Omental fat pad (tissue), 4 donors: ENCODE measurements around the gene PRPH2. TPM values are rescaled to one million over a fixed set of nuclear protein-coding genes. Genes with fewer than 3 reads are reported as not detected.

Source experiments
- ATAC-seq: fragments of 150-250 bp; one replicate; pipeline ENCODE4 v1.9.1; 2016; ENCODE audit warnings: mild to moderate bottlenecking, moderate library complexity; ENCODE audit not compliant: low FRiP score
- DNase-seq: peaks from one replicate; pipeline ENCODE4 v3.0.0-alpha.2; 2019; ENCODE audit warnings: low spot score
- CTCF ChIP-seq, 3 donors: fragments of 450-650 bp; IDR thresholded peaks; one replicate each; pipeline ENCODE4 v1.5.1; 2016 to 2017; ENCODE audit warnings: antibody characterized with exemption in 3 of 3, mild to moderate bottlenecking in 3 of 3, moderate library complexity in 2 of 3
- total RNA-seq, 4 donors: library from RNA; depleted of rRNA; stranded (reverse); fragments of >200 nt; gene quantifications; one replicate each; pipeline ENCODE4 v1.1.0, GENCODE V29; 2016

PRPH2 gene
- total RNA-seq, 4 donors from 2014 or later = 0.38 to 1.4 (median 0.54) TPM

- DNase-seq (peak; percentile 53), ATAC-seq (peak; percentile 95)
- peak in 2 of 3 donors; percentile 80 to 92 for TF ChIP-seq CTCF (IDR thresholded peaks at IDR 0.05)
Measured at GRCh38 chr6:42726485-42727086, 4.2 kb upstream of the PRPH2 start.

GRCh38 chr6:42726026-42726425 lies 3.6 kb upstream of the PRPH2 start:
- ATAC-seq (no peak), DNase-seq (no peak)
- no peak for TF ChIP-seq CTCF (IDR thresholded peaks at IDR 0.05)

GRCh38 chr6:42724825-42725224 lies 2.4 kb upstream of the PRPH2 start:
- TF ChIP-seq CTCF (IDR thresholded peaks at IDR 0.05) = no peak
- no peak for ATAC-seq
- DNase-seq = no peak

- ATAC-seq (no peak), DNase-seq (no peak)
- no peak for TF ChIP-seq CTCF (IDR thresholded peaks at IDR 0.05)
Measured at GRCh38 chr6:42720739-42721138, 1.7 kb downstream of the PRPH2 start.

GRCh38 chr6:42715871-42716270 lies 6.5 kb downstream of the PRPH2 start:
- no peak for TF ChIP-seq CTCF (IDR thresholded peaks at IDR 0.05)
- DNase-seq (no peak), ATAC-seq (no peak)

- ATAC-seq = no peak
- no peak for DNase-seq
- TF ChIP-seq CTCF (IDR thresholded peaks at IDR 0.05) = no peak
Measured at GRCh38 chr6:42714098-42714761, 8.2 kb downstream of the PRPH2 start.

- ATAC-seq (no peak), DNase-seq (no peak)
- TF ChIP-seq CTCF (IDR thresholded peaks at IDR 0.05) = no peak
Measured at GRCh38 chr6:42711930-42712329, 10.5 kb downstream of the PRPH2 start.
